Stimulated activated CD8-positive, alpha-beta memory T cell treated with anti-CD3 and anti-CD28 coated beads, Interleukin-15, amount 100 ng/mL, for 1 hour (primary cell): ENCODE data around the gene WBP1L.
A peak's percentile ranks its signal among the peaks of the same experiment; 100 is the strongest.
"Not testable (repeated sequence)": the region's sequence is repeated elsewhere in the genome, so short reads cannot be mapped to it uniquely, and the experiment has no call there.

Experiments used
- DNase-seq: peaks from one replicate; pipeline ENCODE4 v3.0.0-alpha.2; 2020; ENCODE audit warnings: low read depth

Gene WBP1L

DNA sequence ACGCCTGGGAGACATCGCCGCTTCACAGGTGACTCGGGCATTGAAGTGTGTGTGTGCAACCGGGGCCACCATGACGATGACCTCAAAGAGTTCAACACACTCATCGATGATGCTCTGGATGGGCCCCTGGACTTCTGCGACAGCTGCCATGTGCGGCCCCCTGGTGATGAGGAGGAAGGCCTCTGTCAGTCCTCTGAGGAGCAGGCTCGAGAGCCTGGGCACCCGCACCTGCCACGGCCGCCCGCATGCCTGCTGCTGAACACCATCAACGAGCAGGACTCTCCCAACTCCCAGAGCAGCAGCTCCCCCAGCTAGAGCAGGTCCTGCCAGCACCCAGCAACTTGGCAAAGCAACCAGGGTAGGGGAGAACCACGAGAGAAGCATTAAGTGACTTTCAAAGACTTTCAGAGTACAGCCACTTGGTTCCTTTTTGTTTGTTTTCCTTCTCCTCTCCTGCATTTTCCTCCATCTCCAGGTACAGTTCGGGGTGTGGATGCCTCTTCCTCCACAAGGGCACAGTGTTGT is 69.3 kb downstream of the WBP1L start:
- no peak for DNase-seq

DNA sequence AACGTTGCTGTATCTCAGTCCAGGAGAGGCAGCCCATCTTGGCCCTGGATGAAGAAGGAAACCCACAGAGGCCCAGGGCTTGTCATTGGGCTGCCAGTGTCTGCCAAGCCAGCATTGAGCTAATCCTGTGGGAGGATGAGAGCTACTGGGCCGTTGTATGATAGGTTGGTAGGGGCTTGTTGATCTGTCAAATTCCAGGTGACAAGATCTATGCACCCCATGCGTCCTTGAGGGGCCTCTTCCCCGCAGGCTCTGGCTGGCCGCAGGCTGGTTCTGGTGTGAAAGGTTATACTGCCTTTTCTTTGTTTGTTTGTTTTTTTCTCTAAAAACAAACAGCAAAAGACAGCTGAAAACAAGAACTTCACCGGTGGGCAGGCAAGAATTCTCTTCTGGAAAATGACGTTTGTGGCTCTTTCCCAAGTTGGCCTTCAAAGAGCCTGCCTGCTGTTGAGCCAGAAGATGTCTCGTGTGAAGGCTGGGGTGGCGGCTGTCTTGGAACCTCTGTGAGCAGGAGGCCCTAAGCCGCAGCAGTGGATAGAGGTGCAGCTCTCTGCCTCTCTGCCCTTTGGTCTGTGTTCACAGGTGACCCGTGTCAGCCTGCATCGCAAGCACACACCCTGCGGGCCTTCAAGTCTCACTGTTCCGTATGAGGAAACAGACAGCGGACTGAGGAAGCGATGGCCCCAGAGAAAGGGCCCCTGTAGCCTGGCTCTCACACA is 70.1 kb downstream of the WBP1L start:
- no peak for DNase-seq

DNA sequence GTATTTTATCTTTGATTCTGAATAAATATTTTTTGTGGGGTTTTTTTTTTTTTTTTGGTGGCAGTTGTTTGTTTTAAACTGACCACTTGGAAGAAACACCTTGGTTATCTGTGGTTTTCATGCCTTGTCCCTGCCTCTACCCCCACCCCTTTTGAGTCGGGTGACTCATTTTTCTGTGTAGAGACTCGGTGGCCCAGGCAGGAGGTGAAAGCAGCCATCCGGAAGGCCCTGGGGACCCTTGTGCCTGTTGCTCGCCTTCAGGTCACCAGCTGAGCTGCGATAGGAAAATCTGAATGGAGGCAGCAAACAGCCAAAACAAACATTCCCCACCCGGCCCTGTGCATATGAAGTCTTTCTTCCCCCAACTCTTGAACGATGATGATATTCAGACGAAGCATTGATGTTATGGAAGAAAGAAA is 70.7 kb downstream of the WBP1L start:
- DNase-seq, result no peak

DNA sequence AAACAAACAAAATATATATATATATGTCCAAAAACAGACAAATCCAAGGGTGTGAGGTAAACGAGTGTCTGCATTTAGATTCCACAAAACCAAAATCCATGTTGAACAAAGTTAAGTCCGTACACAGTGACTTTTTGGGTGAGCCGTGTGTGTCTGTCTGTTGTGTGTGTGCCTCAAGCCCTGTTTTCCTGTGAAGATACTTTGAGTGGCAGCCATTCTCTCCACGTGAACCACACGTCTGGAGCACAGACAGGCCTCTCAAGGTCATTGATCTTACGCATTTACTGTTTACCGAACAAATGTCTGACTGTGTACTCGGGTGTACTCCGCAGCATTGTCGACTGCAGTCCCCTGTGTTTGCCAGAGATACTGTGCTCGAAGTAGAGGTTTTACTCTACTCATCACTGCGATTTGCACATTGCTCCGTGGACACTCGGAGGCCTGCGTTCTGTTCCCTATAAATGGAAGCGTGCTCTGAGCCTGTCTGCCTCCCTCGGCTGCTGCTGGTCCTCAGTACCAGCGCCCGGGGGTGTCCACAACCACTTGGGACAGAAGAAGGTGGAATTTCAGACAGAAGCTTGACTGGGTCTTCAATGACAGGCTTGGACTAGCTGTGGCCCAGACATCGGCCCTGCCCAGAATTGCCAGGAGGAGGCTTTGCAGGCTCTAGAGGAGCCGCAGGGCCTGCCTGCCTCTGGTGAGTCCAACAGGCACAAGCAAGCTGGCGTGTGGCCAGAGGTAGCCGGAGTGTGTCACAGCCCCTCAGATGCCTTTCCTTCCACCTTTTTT is 71.3 kb downstream of the WBP1L start:
- DNase-seq, result no peak

GRCh38 chr10:102815790-102816549 is 72.2 kb downstream of the WBP1L start:
- DNase-seq, result no peak

DNA sequence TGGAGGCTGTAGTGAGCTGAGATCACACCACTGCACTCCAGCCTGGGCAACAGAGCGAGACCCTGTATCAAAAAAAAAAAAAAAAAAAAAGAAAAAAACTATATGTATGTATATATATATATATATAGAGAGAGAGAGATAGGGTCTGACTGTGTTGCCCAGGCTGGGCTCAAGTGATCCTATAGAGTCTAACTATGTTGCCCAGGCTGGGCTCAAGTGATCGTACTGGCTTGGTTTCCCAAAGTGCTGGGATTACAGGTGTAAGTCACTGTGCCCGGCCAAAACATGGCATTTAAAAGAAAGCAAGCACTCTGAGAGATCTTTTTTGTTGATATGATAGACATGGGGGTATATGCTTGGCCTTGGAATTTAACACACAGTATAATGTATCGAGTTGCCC is 73.4 kb downstream of the WBP1L start:
- DNase-seq, result no peak

GRCh38 chr10:102819054-102819453 is 75.3 kb downstream of the WBP1L start:
- DNase-seq, result no peak

- not testable (repeated sequence) for DNase-seq
Measured at GRCh38 chr10:102820008-102820407, 76.3 kb downstream of the WBP1L start.

GRCh38 chr10:102822222-102822621 is 78.5 kb downstream of the WBP1L start:
- no peak for DNase-seq

GRCh38 chr10:102824664-102825063 is 80.9 kb downstream of the WBP1L start:
- no peak for DNase-seq

DNA sequence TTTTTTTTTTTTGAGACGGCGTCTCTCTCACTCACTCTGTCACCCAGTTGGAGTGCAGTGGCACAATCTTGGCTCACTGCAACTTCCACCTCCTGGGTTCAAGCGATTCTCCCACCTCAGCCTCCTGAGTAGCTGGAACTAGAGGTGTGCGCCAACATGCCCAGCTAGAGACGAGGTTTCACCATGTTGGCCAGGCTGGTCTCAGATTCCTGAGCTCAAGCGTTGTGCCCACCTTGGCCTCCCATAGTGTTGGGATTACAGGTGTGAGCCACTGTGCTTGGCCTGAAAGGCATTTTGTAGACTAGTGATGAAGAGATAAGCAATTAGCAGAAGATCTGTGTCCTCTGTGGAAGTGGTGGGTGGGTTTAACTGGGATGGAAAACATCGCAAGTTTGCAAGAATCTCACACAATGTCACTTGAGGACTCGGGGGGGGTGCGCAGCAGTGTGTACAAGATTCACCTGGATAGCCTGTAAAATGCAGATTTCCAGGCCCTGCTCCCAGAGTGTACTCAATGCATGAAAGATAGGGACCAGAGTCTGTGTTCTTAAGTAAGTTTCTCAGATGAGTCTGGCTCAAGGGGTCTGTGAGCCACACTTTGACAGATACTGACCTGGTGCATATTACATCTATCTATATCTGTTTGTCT is 82.5 kb downstream of the WBP1L start:
- no peak for DNase-seq

- DNase-seq, result no peak
Measured at GRCh38 chr10:102827597-102827975, 83.8 kb downstream of the WBP1L start.

GRCh38 chr10:102831322-102832071 is 87.7 kb downstream of the WBP1L start:
- DNase-seq, result no peak

DNA sequence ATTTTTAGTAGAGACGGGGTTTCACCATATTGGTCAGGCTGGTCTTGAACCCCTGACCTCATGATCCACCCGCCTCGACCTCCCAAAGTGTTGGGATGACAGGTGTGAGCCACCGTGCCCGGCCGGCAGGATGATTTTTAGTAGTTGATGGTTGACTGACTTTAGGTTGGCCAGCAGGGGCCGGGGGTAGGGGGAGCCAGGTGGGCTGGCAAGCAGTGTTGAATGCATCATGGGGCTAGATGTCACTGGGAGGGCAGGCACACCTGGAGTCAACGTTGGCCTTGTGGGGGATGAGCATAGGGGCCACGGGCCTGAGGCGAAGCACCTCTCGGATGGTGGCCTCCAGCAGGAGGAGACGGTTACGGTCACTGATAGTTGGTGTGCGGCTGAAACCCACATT is 88.5 kb downstream of the WBP1L start:
- DNase-seq, result no peak

DNA sequence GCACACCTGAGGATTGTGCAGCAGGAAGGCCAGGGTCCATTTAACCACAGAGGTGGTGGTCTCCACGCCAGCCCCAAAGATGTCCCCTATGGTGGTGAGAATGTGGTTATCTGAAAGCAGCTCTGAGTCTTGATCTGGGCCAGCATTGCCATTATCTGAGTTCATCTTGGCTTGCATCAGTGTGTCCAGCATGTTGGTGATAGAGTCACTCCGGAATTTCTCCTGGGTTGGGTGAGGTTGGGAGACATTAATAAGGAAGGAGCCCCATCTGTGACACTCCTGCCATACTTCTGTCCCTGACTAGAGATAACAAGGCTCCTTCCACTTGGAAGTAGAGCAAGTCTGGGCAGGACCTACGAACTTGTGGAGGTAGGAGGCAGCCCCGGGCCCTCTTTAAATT is 89.2 kb downstream of the WBP1L start:
- no peak for DNase-seq

GRCh38 chr10:102834143-102834542 is 90.4 kb downstream of the WBP1L start:
- no peak for DNase-seq

DNA sequence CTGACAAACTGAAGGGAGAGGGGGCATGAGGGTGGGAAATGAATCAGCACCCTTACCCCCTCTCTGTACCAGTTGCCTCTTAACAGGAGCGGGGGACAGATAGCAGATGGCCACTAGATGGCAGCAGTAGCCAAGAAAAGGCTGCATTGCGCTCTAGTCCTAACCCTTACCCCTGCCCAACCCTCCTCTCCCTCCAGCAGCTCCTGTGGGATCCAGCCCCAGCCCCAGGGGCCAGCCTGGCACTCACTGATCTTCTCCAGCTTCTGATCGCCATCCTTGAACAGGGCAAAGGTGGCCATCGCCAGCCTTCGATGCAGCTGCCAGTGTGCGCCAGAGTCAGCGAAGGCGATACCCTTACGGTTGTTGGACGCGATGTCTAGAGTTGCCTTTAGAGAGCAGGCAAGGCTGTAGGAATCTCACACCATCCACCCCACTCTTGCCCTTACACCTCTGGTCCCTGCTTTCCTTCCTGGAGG is 91.3 kb downstream of the WBP1L start:
- DNase-seq, result peak; percentile 63

GRCh38 chr10:102837230-102837721 is 93.5 kb downstream of the WBP1L start, which contains the start of gene CYP17A1:
Gene CYP17A1, minus strand, starts transcription at chr10:102837413. Its CDS starts 52 bp downstream, at chr10:102837361.
- DNase-seq, result no peak

DNA sequence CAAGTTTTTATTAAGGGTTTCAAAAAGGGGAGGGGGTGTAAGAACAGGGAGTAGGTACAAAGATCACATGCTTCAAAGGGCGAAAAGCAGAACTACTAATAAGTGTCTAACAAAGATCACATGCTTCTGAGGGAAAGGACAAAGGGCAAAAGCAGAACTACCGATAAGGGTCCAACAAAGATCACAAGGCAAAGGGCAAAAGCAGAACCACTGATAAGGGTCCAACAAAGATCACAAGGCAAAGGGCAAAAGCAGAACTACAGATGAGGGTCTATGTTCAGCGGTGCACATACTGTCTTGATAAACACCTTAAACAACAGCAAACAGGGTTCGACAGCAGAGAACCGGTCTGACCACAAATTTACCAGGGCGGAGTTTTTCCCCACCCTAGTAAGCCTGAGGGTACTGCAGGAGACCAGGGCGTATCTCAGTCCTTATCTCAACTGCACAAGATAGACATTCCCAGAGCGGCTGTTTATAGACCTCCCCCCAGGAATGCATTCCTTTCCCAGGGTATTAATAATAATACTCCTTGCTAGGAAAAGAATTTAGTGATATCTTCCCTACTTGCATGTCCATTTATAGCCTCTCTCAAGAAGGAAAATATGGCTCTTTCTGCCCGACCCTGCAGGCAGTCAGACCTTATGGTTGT is 94.7 kb downstream of the WBP1L start:
- DNase-seq, result not testable (repeated sequence)

DNA sequence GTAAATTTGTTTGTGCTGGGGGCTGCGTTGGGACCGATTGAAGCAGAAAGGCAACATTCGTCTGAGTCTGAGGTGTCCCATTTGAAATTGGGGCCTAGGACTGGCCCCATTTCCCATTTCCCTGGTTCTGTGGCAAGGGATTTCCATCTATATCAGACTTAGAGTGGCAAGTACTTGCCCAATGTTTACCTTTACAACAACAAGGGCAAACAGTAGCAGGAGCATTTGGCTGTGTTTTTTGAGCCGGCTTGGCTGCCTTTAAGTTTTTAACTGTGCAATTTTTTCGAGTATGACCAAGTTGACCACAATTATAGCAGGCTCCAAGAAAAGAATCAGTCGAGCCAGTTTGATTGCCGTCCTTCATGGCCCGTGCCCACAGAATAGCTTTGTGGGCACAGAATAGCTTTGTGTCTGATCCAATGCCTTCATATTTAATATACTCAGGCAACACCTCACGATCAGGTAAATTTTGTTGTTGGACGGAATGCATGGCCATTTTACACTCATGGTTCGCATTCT is 98.1 kb downstream of the WBP1L start:
- no peak for DNase-seq
